Measurements from ENCODE around the gene BOK.

The BOK gene

DNA sequence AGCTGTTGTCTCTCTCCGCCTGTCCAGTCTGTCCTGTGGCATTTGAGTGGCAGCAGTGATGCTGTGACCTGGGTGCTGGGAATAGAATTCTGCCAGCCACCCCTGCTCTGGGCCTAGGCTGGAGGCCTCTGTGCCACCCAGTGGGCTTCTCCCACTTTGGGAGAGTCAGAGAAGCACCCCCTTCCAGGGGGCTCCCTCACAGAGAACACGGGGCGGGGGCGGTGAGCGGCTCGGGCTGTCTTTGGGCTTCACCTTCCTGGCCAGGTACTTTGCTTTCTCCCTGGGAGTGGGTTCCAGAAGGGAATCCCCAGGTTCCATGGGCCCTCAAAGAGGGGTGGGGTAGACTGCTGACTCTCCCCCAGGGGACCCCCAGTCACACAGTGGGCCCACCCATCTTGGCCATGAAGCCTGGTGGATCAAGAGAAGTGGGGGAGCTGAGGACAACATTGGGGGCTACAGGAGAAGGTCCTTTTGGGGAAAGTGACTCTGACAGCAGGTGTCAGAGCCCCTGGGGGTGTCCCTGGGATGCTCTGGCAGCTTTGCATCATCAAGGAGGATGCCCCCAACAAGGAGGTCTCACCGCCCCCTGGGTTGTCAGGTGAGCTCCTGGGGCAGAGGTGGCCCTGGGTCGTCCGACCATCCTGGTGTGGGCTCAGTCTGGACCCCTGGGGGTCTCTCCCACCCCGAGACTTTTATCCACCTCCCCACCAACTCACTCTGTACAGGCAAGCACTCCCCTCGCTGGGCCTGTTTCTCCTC lies 18.8 kb upstream of the BOK start:
- no peak for DNase-seq (ENCODE audit: low read depth)

DNA sequence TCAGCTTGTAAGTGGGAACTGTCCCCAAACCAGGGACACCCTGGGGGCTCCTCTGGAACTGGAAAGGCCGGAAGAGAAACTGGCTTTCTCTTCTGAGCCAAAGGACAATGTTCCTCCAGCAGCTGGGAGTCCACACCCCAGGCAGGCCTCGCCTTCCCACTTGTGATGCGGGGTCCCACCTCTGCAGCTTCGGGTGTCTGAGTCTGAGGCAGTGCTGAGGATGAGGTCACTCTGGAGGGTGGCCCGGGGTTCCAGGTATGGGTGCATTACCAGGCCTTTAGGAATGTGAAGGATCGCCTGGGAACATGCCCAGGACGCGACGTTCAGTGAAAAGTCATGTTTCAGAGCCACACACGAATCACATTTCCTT lies 18.2 kb upstream of the BOK start:
- no peak for DNase-seq (ENCODE audit: low read depth)

DNA sequence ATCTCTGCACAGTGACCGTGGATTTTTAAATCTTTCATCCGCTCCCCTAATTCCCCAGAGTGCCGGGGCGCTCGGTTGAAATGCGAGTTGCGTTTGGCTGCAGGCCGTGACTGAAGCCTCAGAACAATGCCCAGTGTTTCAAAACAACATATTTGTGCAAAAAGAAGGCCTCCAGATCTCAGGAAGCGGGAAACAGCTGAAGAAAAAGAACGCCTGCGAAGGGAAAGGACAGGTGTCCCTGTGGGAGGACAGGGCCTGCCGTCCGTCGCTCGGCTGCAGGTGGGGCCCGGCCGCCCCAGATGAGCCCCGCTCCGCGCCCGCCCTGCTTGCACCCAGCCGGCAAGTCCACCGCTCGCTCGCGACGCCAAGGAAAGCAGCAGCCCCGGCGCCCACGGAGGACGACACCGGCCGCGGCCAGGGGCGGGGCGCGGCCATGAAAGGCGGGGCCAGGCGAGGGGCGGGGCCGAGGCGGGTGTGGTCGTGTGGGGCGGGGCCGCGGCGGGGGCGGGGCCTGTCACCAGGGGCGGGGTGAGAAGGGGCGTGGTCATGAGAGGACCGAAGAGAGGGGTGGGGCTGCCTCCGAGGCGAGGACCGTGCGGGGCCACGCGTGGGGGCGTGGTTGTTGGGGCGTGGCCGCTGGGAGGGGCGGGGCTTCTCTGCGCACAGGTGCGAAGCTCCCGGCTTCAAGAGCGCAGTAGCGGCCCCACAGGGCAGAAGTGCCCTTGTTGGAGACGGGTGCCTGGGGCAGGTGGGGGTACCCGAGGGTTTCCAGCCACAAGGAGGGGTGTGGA lies 17.6 kb upstream of the BOK start:
- DNase-seq (ENCODE audit: low read depth), result peak; percentile 72

DNA sequence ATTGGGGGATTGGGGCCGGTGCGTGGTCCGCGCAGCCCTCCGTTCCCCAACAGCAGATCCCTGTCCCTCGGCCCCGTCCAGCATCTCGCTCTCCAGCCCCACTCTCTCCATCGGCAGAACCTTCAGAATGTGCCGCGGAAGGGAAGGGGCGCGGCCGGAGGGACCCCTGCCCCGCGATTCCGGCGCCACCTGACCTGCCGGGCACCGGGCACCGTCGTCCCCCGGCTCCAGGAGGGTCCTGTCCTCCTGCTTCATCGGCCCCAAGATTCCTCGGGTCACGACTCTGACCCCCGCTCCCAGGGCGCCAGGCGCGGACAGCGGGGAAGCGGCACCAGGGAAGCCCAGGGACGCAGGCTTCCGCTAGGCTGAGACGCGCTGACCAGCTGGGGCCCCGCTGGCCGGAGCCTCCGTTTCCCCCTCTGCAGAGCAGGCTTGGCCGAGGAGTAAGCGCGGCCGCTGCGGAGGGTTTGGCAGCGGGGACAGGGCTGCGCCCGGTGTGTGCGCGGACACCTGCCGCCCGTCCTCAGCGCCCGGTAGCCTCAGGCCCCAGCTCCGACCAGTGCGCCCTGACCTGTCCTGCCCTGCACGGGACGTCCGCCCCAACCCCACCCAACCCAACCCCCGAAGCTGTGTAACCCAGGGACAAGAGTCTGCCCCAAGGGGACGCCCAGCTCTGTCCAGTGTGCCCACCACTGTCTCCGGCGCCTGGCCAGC lies 16.8 kb upstream of the BOK start:
- no peak for DNase-seq (ENCODE audit: low read depth)

DNA sequence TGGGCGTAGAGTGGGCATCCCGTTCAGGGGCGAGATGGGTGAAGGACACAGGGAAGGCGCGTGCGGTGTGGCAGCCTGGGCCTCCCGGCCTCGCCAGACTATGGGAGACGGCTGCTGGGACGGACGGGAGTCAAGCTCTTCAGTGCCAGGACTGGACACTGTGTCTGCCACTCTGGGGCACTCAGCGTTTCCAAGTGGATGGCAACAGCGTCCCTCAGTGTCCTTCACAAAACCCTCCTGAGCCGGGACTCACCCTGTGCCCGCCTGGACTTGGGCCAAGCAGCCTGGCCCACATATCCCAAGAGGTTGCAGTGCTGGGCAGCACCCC lies 16.3 kb upstream of the BOK start:
- no peak for DNase-seq (ENCODE audit: low read depth)

DNA sequence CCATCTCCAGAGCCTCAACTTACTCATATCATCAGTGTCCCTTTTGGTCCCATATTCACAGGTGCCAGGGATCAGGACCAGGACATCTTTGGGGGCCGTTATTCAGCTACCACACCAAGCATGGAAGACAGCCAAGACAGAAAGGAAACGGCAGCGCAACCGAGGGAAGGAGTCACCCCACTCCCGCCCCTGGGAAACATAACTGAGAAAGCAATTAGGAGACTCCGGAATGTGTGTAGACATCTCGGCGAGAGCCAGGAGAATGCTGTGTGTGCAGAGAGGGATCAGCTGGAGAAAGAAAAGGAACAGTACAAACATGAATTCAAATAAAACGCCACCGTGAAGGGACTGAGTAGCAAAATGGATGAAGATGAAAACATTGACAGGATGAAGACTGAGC lies 13.4 kb upstream of the BOK start:
- no peak for DNase-seq (ENCODE audit: low read depth)

DNA sequence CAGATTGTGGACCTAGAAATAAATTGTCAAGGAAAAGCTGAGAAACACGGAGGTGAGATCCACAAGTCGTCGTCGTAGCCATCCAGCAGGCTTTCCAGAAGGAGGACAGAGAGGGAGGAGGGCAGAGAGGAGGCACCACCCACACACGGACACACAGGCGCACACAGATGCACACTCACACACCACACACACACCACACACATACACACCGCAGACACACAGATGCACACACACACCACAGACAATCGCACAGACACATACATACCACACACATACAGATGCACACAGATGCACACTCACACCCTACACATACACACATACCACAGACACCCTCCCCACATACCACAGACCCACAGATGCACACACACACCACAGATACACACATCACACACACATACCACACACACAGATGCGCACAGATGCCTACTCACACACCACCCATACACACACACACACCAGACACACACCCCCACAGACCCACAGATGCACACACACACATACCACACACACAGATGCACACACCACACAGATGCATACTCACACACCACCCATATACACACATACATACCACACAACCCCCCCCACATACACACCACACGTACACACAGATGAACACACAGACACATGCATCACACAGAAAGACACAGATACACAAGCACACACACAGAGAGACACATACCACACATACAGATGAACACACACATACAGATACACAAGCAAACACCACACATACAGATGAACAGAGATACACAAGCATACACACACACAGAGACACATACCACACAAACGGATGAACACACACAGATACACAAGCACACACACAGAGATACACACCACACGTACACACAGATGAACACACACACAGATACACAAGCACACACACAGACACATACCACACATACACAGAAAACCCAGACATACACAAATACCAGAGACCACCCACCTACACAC lies 12.7 kb upstream of the BOK start:
- no peak for DNase-seq (ENCODE audit: low read depth)

DNA sequence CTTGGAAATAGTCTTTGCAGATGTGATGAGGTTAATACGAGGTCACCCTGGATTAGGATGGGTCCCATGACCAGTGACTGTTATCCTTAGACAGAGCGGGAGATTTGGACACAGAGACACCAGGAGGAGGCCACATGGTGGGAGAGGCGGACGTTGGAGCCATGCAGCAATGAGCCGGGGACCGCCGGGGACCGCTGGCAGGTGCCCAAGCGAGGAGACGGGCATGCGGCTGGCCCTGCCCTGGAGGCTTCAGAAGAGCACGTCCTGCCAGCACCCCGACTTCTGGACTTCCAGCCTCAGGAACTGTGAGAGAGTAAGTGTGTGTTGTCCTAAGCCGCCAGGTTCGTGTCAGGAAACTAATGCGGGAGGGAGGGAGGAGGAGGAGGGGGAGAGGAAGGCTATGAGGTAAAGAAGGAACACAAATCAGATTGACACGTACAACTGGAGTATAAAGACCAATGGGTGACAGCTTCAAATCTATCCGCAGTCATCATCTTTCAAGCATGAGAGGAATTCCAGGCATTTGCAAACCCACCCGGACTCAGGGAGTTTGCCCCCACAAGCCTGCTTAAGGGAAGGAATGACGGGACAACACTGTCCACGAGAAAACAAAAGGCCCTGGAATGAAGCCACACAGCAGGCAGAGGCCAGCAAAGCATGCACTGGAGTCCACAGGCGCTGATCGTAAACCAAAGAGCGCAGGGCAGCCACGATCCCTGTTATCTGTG lies 11.6 kb upstream of the BOK start:
- no peak for DNase-seq (ENCODE audit: low read depth)

DNA sequence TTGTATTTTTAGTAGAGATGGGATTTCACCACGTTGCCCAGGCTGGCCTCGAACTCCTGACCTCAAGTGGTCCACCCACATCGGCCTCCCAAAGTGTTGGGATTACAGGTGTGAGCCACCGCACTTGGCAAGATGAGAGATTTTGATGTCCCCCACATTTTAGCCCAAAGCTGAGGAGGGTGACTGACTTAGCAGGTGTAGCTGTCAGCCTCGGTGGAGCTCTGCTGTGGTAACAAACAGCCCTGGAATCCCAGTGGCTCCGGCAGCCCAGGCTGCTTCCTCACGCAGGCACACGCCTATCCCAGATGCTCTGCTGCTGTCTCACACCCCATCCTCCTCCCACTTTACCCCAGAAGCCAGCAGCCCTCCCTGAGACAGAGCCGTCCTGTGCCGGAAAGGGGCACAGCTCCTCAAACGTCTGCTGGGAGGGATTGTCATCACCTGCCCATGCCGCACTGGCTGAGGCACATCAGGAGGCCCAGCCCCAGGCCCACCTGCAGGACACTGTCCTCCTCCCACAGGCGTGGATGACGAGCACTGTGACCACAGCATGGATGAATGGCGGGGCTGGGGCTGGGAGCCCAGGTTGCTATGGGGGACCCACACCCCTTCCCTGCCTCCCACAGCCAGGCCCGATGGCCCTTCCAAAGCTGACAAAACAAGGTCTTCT lies 10.6 kb upstream of the BOK start:
- no peak for DNase-seq (ENCODE audit: low read depth)

DNA sequence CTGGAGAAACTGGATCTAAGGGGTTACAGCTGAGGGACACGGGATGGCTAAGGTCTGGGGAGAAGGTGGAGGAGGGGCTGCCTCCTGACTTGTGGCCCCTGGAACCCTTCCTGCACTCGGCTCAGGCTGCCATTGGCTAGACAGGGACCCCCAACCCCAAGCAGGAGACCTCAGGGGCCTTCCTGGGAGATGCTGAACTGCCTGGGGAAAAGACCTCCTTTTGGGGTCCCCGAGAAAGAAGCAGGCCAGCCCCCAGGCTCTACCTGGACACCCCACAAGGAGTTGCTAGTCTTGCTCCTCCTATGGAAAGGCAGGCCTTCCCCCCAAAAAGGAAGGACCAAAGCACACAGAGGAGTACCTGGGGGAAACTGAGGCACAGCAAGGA lies 10.1 kb upstream of the BOK start:
- no peak for DNase-seq (ENCODE audit: low read depth)

DNA sequence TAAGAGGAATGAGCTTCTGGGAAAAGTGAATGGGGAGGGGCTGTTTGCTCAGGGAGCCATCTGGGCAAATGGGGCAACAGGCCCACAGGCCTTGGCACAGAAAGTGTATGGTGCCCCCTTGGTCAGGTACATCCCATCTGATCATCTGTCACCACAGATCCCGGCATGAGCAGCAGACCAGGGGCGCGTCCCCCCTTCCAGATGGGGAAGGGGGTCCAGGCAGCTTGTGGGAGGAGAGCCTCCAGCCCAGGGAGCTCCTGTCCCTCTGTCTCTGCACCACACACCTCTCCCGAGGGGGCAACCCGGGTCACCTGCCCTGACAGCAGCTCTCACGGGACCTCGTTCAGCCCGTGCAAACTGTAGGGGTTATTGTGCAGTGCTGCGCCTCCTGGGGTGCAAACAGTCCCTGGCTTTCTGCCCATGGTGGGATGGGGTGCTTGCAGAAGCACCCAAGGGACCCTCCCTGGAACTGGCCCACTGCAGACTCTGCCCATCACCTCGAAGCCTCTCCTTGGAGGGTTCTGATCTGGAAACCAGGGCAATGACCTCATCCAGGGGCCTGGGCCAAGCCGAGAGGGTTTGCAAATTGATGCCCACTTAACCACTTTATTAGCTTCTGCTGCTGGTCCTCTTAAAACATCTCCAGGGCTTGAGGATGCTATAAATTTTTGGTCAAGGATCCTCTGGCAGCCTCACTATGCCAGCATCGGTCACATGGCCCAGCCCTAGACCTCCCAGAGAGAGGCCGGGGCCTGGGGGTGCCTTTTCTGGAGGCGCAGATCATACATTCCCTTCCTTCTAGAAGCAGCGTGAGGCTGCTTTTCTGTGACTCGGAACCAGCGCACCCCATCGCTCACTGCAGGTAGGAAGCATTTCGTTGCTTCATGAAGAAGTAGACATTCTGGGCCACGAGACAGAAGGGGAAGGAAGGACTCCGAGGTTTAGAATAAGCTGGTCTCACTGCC lies 7.6 kb upstream of the BOK start:
- no peak for DNase-seq (ENCODE audit: low read depth)

DNA sequence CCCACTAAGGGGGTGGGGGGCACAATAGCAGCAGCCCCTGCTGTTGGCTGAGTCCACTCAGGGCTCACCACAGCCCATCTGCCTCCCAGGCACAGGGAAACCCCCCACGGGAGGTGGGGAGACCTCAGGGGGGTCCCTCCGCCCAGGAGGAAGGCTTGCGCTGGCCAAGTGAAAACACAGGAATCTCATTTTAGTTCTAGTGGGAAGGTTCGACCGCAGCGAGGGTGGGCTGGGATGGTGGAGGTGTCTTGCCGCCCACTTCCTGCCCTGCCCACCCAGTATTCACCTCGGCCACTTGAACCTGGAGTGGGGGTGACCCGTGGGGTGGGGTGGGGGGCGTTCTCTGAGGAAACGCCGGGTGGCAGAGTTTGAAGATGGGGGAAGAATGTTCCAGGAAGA lies 6.9 kb upstream of the BOK start:
- DNase-seq (ENCODE audit: low read depth), result no peak

DNA sequence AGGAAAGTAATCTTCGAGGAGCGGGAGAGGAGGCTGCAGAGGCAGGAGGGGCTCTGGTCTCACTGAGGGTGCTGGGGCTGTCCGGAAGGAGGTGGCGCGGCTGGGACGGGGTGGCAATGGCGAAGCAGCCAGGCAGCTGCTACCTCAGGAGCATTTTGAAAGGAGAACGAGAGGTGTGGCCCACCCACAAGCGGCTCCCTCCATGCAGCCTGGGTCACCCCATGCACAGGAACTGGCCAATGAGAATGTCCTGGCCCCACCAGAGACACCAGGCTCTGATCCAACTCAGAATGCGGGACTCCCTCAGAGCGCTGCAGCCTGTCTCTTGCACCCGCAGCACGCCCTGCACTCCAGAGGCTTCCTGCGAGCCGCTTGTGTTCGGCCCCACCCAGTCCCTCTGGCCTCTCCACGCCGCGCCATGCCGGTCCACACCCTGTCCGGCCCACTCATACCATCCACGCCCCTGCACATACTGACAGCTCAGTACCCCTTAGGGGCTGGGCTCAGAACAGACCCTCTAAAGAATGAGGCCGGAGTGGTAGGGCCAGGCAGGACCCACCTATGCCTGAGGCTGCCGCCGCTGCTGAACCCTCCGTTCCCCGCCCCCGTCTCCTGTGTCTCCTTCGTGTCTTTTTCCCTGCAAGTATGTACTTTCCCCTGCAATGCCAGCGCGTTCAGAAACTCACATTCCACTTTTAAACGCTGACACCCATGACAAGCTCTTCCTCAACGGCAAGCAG lies 6.4 kb upstream of the BOK start:
- no peak for DNase-seq (ENCODE audit: low read depth)

DNA sequence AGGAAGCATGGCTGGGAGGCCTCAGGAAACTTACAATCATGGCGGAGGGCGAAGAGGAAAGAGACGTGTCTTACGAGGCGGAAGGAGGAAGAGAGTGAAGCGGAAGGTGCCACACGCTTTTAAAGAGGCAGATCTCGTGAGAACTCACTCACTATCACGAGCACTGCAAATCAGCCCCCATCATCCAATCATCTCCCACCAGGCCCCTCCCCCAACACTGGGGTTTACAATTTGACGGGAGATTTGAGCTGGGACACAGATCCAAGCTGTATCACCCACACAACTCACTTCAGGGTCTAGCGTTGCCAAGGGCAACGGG lies 5.1 kb upstream of the BOK start:
- DNase-seq (ENCODE audit: low read depth), result no peak

DNA sequence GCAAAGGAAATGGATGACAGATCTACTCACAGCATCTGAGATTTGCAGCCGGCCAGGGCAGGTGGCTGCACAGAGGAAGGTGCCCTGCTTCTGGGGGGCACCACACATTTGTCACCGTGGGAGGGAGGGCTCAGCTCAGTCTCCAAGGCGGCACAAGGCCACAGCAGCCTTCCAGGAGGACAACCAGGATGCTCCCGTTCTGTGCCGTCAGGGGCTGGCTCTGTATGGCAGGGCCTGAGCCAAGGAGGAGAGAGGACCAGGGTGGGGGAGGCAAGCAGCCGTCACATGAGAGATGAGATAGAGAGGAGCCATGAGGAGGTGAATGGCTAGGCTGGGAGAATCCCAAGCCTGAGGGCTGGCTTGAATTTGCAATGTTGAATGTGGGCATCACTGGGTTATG lies 4.6 kb upstream of the BOK start:
- DNase-seq (ENCODE audit: low read depth), result no peak

DNA sequence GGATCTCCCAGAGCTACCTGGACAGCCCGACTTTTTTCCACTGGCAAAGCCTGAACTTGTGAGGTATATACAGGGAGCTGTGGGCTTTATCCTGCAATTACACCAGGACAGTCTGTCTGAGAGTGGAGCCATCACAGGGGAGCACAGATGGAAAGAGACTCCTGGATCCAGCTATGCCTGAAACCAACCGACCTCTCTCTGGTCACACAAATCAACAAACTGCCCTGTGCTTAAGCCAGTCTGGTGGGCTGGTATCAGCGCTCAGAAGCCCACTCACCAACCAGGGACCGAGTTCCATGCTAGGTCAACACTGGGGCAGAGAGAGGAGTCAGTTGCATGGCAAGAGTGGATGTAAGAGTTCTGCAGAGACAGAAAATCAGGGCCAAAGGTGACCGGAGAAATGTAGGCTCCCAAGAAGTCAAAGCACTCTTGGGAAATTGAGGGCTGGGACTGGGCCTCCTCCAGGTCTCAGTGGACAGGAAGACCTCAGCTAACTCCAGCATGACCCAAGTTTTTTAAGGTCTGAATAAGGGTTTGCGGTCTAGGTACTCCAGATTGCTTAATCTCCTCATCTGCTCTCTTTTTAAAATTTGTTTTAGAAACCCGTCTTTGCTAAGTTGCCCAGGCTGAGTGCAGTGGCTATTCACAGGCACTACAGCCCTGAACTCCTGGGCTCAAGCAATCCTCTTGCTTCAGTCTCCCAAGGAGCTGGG lies 3.8 kb upstream of the BOK start:
- DNase-seq (ENCODE audit: low read depth), result no peak

DNA sequence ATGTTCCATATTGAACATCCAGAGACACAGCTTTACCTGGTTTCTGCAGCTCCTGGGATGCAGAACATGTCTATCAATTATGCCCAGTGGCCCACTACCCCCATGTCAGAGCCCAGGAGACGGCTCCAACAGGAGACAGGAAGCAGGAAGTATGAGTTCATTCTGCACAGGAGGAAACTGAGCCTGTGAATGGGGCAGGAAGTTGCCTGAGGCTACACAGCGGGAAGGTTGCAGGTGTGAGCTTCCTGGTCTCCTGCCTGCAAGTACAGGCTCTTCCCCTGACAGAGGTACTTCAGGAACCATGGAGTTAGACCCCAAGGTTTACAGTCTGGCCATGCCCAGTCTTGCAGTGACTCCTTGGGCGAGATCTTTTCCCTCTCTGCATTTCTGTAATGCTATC lies 2.8 kb upstream of the BOK start:
- no peak for DNase-seq (ENCODE audit: low read depth)

DNA sequence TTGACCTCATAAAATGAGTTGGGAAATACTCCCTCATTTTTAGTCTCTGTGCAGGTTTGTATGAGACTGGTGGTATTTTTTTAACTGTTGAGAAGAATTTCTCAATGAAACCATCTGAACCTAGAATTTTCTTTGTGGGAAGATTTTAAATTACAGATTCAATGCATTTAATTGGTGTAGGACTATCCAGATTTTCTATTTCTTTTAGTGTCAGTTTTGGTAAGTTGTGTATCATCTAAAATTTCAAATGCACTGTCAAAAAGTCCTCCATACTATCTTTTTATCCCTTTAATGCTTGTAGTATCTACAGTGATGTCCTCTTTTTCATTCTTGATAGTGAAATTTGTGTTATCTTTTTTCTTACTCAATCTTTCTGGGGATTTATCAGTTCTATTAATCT lies 1.8 kb upstream of the BOK start:
- no peak for DNase-seq (ENCODE audit: low read depth)
